PC-3 (cell line): ENCODE results near the gene POLR3G.

ENCODE experiments used
- EZH2 ChIP-seq: fragments of 300-600 bp; sonication (generic); IDR thresholded peaks from one replicate; pipeline ENCODE4 v1.6.1; 2017; ENCODE audit warnings: antibody characterized with exemption, mild to moderate bottlenecking, low read length; ENCODE audit not compliant: unreplicated experiment
- TF ChIP-seq, protein P1 (sequence below): fragments of 300-600 bp; sonication (generic); conservative IDR thresholded peaks from 2 replicates; pipeline ENCODE4 v1.5.1; 2017; ENCODE audit warnings: antibody characterized with exemption, low read depth, mild to moderate bottlenecking, low read length

DNA sequence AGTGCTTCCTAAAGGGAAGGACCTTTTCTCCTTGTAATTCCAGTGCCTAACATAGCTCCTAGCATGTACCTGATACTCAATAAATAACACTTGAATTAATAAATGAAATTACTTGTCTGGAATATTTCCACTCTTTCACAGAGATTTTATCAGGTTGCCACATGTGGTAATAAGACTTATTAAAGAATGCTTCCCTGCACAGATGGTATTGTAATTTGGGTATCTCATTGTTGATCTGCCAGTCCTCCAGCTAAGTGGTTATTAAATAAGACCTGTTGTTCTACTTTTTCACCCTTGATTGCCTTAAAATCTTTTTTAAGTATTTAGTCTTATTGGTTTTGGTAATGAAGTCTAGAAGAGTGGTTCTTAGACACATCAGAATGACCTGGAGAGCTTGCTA lies 37.0 kb upstream of the POLR3G start:
- TF ChIP-seq, protein P1, sequence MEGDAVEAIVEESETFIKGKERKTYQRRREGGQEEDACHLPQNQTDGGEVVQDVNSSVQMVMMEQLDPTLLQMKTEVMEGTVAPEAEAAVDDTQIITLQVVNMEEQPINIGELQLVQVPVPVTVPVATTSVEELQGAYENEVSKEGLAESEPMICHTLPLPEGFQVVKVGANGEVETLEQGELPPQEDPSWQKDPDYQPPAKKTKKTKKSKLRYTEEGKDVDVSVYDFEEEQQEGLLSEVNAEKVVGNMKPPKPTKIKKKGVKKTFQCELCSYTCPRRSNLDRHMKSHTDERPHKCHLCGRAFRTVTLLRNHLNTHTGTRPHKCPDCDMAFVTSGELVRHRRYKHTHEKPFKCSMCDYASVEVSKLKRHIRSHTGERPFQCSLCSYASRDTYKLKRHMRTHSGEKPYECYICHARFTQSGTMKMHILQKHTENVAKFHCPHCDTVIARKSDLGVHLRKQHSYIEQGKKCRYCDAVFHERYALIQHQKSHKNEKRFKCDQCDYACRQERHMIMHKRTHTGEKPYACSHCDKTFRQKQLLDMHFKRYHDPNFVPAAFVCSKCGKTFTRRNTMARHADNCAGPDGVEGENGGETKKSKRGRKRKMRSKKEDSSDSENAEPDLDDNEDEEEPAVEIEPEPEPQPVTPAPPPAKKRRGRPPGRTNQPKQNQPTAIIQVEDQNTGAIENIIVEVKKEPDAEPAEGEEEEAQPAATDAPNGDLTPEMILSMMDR: no peak
- TF ChIP-seq EZH2: no peak
